ENCODE measurements around the gene PROCA1.
"Not testable (repeated sequence)": the region's sequence is repeated elsewhere in the genome, so short reads cannot be mapped to it uniquely, and the experiment has no call there.

Gene PROCA1

GRCh38 chr17:28725660-28726225, 14.1 kb upstream of the PROCA1 start:
- no peak for DNase-seq

- no peak for DNase-seq
Observed at GRCh38 chr17:28725166-28725659, 13.5 kb upstream of the PROCA1 start.

GRCh38 chr17:28724500-28725165, 12.9 kb upstream of the PROCA1 start:
- no peak for DNase-seq

GRCh38 chr17:28723836-28724499, 12.3 kb upstream of the PROCA1 start:
- DNase-seq: not testable (repeated sequence)

GRCh38 chr17:28723159-28723835, 11.6 kb upstream of the PROCA1 start:
- DNase-seq: no peak

GRCh38 chr17:28722417-28723158, 10.9 kb upstream of the PROCA1 start:
- DNase-seq: no peak

- DNase-seq: not testable (repeated sequence)
Observed at GRCh38 chr17:28720997-28721329, 9.3 kb upstream of the PROCA1 start.

GRCh38 chr17:28720247-28720996, 8.7 kb upstream of the PROCA1 start:
- DNase-seq: peak; percentile 77

- DNase-seq: no peak
Observed at GRCh38 chr17:28719021-28719433, 7.3 kb upstream of the PROCA1 start.

GRCh38 chr17:28718333-28719020, 6.8 kb upstream of the PROCA1 start:
- no peak for DNase-seq

- peak; percentile 81 for DNase-seq
Observed at GRCh38 chr17:28717578-28718332, 6.1 kb upstream of the PROCA1 start, which contains the start of gene RAB34. Gene RAB34, minus strand, starts transcription at chr17:28717868. Its CDS starts 602 bp downstream, at chr17:28717266.

GRCh38 chr17:28716740-28717577, 5.3 kb upstream of the PROCA1 start:
- peak; percentile 74 for DNase-seq

GRCh38 chr17:28715217-28715616, 3.5 kb upstream of the PROCA1 start:
- DNase-seq: no peak

- no peak for DNase-seq
Observed at GRCh38 chr17:28714281-28714680, 2.6 kb upstream of the PROCA1 start.

- DNase-seq: no peak
Observed at GRCh38 chr17:28712705-28713415, 1.2 kb upstream of the PROCA1 start.

GRCh38 chr17:28712032-28712704, 480 bp upstream of the PROCA1 start:
- peak; percentile 89 for DNase-seq

GRCh38 chr17:28710861-28711722, 596 bp downstream of the PROCA1 start:
- peak; percentile 96 for DNase-seq

Measured in activated effector memory CD4-positive, alpha-beta T cell treated with anti-CD3 and anti-CD28 coated beads, Interleukin-2, amount 50 U/mL, for 16 hours (primary cell).